GM12891 (cell line): Measurements from ENCODE around the gene SFXN2.

Experiments used
- POLR2A ChIP-seq: IDR thresholded peaks from 2 replicates; pipeline ENCODE4 v1.6.1; 2011; ENCODE audit warnings: low read depth, low read length, control low read depth
- POLR2AphosphoS5 ChIP-seq: IDR thresholded peaks from 2 replicates; pipeline ENCODE4 v1.6.1; 2011; ENCODE audit warnings: low read depth, low read length, control low read depth
- TAF1 ChIP-seq: IDR thresholded peaks from 2 replicates; pipeline ENCODE4 v1.6.1; 2011; ENCODE audit warnings: low read depth, low read length, control low read depth

DNA sequence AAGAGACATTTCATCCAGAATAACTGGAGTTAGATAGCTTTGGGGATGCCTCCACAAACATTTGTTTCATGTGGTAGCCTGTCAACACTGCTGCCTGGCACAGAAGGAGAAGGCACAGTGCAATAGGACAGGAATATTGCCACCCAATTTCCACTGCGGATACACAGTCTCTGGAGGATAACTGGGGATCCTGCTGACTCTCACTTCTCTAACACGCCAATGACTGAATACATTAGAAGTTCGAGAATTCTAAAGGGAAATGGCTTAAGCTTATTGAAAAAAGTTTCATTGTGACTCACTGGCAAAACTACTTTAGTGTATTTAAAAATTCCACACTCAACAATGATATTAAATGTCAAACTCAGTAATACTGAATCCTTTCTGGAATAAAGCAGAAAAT, 13.2 kb upstream of the SFXN2 start:
- TF ChIP-seq POLR2A: no peak
- TF ChIP-seq TAF1: no peak
- TF ChIP-seq POLR2AphosphoS5: no peak
